Peyer's patch (tissue), 4 donors: ENCODE data around the gene PLCXD3. TPM values are rescaled to one million over a fixed set of nuclear protein-coding genes. Genes with fewer than 3 reads are reported as not detected.
A peak's percentile ranks its signal among the peaks of the same experiment; 100 is the strongest.

Source experiments
- DNase-seq, 3 donors: peaks; one replicate each; pipeline ENCODE4 v3.0.0-alpha.2; 2017 to 2019
- H3K27ac ChIP-seq, 4 donors: fragments of 200-600 bp; sonication (generic); one replicate each; pipeline ENCODE4 v1.5.1; 2016 to 2019
- H3K27me3 ChIP-seq, 2 donors: fragments of 200-600 bp; sonication (generic); one replicate each; pipeline ENCODE4 v1.5.1; 2019
- H3K36me3 ChIP-seq, 3 donors: fragments of 200-600 bp; sonication (generic); one replicate each; pipeline ENCODE4 v1.5.1; 2016 to 2019
- H3K4me1 ChIP-seq, 4 donors: fragments of 200-600 bp; sonication (generic); one replicate each; pipeline ENCODE4 v1.5.1; 2016 to 2019
- H3K4me3 ChIP-seq, 4 donors: fragments of 200-600 bp; sonication (generic); 1 replicate in 3 of 4; 2 replicates in 1 of 4; pipeline ENCODE4 v1.5.1; 2016 to 2019; ENCODE audit warnings: mild to moderate bottlenecking in 1 of 4
- H3K9me3 ChIP-seq, 4 donors: fragments of 200-600 bp; sonication (generic); one replicate each; pipeline ENCODE4 v1.5.1; 2016 to 2019; ENCODE audit warnings: mild to moderate bottlenecking in 1 of 4
- POLR2A ChIP-seq, 2 donors: fragments of 450-650 bp; IDR thresholded peaks; one replicate each; pipeline ENCODE4 v1.5.1; 2017; ENCODE audit warnings: antibody characterized with exemption in 2 of 2, mild to moderate bottlenecking in 2 of 2, moderate library complexity in 2 of 2
- total RNA-seq, 4 donors: library from RNA; depleted of rRNA; stranded (reverse); fragments of >200 nt; gene quantifications; one replicate each; pipeline ENCODE4 v1.1.0, GENCODE V29; 2016
- TF ChIP-seq, protein P1 (sequence below), 6 experiments: fragments of 450-650 bp in 4 of 6; fragments of 200-600 bp in 2 of 6; sonication (generic) in 1 of 6; IDR thresholded peaks; one replicate each; pipeline ENCODE4 v1.5.1; 2017 to 2019; ENCODE audit warnings: antibody characterized with exemption in 6 of 6, mild to moderate bottlenecking in 3 of 6, moderate library complexity in 1 of 6

PLCXD3 gene
- total RNA-seq, 4 donors from 2014 or later = 0.83 to 2.8 (median 1.6) TPM

DNA sequence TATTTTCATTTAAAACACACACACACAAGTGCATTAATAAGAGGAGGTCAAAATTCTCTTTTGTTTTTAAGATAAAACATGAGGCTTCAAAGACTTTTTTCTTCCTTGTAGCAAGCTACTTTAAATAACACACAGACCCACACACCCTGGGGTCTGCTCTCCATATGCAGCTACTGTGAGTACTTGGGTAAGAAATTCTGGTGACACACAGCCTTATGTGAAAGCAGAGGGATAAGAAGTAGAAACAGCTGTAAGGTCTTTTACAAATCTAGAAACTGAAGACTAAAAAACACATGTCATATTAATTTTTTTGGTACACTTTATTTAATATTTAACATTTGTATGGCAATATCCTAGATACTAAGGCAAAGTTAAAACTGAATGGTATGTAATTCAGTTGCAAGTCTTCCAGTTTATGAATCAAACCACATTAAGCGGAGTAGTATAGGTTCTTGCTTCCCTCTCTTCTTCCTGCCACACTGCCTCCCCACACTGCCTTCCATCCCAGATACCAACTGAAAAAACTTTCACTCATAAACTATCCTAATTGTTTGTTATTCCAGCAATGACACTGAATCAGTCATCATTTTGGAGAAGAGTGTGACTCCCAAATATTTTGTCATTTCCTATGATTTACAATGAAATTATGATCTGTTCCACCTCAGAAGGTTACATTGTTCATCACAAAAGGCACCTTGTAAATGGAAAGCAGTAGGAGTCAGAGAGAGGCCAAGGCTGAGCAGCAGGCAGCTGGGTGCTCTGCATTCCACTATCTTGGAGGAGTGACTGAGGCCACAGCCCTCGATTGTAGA is 92.0 kb downstream of the PLCXD3 start:
- Histone ChIP-seq H3K27ac (no peak overlapping the region), H3K9me3 (no peaks in the 10 kb centered on the region), H3K4me3 (no peak overlapping the region), H3K27me3 (no peaks in the 10 kb centered on the region), H3K36me3 (no peaks in the 10 kb centered on the region), H3K4me1 (no peaks in the 10 kb centered on the region)
- DNase-seq = no peak
- TF ChIP-seq, protein P1, sequence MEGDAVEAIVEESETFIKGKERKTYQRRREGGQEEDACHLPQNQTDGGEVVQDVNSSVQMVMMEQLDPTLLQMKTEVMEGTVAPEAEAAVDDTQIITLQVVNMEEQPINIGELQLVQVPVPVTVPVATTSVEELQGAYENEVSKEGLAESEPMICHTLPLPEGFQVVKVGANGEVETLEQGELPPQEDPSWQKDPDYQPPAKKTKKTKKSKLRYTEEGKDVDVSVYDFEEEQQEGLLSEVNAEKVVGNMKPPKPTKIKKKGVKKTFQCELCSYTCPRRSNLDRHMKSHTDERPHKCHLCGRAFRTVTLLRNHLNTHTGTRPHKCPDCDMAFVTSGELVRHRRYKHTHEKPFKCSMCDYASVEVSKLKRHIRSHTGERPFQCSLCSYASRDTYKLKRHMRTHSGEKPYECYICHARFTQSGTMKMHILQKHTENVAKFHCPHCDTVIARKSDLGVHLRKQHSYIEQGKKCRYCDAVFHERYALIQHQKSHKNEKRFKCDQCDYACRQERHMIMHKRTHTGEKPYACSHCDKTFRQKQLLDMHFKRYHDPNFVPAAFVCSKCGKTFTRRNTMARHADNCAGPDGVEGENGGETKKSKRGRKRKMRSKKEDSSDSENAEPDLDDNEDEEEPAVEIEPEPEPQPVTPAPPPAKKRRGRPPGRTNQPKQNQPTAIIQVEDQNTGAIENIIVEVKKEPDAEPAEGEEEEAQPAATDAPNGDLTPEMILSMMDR (IDR thresholded peaks at IDR 0.05) = no peak

- Histone ChIP-seq H3K27me3 (no peaks in the 10 kb centered on the region), H3K4me3 (no peak overlapping the region), H3K27ac (no peak overlapping the region), H3K36me3 (no peaks in the 10 kb centered on the region), H3K9me3 (no peaks in the 10 kb centered on the region), H3K4me1 (no peaks in the 10 kb centered on the region)
- no peak for TF ChIP-seq POLR2A (IDR thresholded peaks at IDR 0.05)
- TF ChIP-seq, protein P1 (IDR thresholded peaks at IDR 0.05) = no peak
- DNase-seq = no peak
Measured at GRCh38 chr5:41416336-41416735, 94.1 kb downstream of the PLCXD3 start.

GRCh38 chr5:41415242-41415641 is 95.2 kb downstream of the PLCXD3 start:
- Histone ChIP-seq H3K27ac (no peak overlapping the region), H3K9me3 (no peaks in the 10 kb centered on the region), H3K27me3 (no peaks in the 10 kb centered on the region), H3K4me1 (no peaks in the 10 kb centered on the region), H3K36me3 (no peaks in the 10 kb centered on the region), H3K4me3 (no peak overlapping the region)
- TF ChIP-seq, protein P1 (IDR thresholded peaks at IDR 0.05) = no peak
- TF ChIP-seq POLR2A (IDR thresholded peaks at IDR 0.05) = no peak
- DNase-seq = no peak

DNA sequence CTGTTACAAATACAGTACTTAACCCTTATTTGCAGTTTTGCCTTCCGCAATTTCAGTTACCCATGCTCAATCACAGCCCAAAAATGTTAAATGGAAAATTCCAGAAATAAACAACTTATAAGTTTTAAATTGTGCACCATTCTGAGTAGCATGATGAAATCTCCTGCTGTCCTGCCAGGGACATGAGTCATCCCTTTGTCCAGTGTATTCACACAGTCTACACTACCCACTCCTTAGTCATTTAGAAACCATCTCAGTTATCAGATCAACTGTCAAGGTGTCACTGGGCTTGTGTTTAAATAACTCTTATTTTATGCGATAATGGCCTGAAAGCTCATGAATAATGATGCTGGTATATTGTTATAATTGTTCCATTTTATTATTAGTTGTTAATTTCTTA is 95.8 kb downstream of the PLCXD3 start:
- Histone ChIP-seq H3K36me3 (no peaks in the 10 kb centered on the region), H3K9me3 (no peaks in the 10 kb centered on the region), H3K27ac (no peak overlapping the region), H3K27me3 (no peaks in the 10 kb centered on the region), H3K4me3 (no peak overlapping the region), H3K4me1 (no peaks in the 10 kb centered on the region)
- DNase-seq = peak in 1 of 3 donors; percentile 73
- TF ChIP-seq POLR2A (IDR thresholded peaks at IDR 0.05) = no peak
- TF ChIP-seq, protein P1 (IDR thresholded peaks at IDR 0.05) = no peak

DNA sequence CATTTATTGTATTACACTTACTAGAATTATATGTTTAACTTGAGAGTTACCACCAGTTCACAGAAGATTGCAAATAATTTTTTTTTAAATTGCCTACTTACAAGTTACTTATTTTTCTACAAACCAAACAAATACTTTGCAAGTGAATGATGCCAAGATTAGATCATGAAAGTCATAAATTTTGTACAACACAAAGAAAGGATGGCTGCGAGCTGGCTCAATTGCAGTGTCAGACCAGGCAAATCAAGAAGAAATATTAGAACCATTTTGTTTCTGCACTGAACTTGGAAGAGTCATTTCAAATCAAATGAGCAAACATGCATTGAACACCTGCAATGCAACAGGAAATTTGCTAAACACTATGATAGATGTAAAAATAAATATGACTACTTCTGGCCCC is 97.3 kb downstream of the PLCXD3 start:
- Histone ChIP-seq H3K27ac (no peak overlapping the region), H3K9me3 (no peaks in the 10 kb centered on the region), H3K27me3 (no peaks in the 10 kb centered on the region), H3K36me3 (no peaks in the 10 kb centered on the region), H3K4me1 (no peaks in the 10 kb centered on the region), H3K4me3 (no peak overlapping the region)
- no peak for TF ChIP-seq POLR2A (IDR thresholded peaks at IDR 0.05)
- no peak for DNase-seq

GRCh38 chr5:41412496-41412895 is 97.9 kb downstream of the PLCXD3 start:
- no peak overlapping the region for H3K27ac ChIP-seq
- H3K27me3 ChIP-seq = no peaks in the 10 kb centered on the region
- TF ChIP-seq, protein P1 (IDR thresholded peaks at IDR 0.05) = no peak
- no peak for TF ChIP-seq POLR2A (IDR thresholded peaks at IDR 0.05)
- H3K36me3 ChIP-seq = no peaks in the 10 kb centered on the region
- H3K4me3 ChIP-seq = no peak overlapping the region
- H3K4me1 ChIP-seq = no peaks in the 10 kb centered on the region
- DNase-seq = no peak
- no peaks in the 10 kb centered on the region for H3K9me3 ChIP-seq
